Mesenchymal stem cell (in vitro differentiated cells and primary cell): ENCODE measurements around the gene ST7.

Experiments
- DNase-seq: peaks from one replicate; pipeline ENCODE4 v3.0.0-alpha.2; 2013
- H2AFZ ChIP-seq: one replicate; pipeline ENCODE4 v1.6.1; 2013; ENCODE audit warnings: low read depth, mild to moderate bottlenecking, control low read depth, inconsistent platforms, low read length, moderate library complexity
- H2AK5ac ChIP-seq: 2 replicates; pipeline ENCODE4 v1.6.1; 2013; ENCODE audit warnings: low read length, moderate library complexity, mild to moderate bottlenecking, inconsistent platforms; ENCODE audit not compliant: severe bottlenecking
- H2BK120ac ChIP-seq: one replicate; pipeline ENCODE4 v1.6.1; 2013; ENCODE audit warnings: low read depth, mild to moderate bottlenecking, inconsistent platforms, low read length, moderate library complexity
- H2BK12ac ChIP-seq, 2 experiments: one replicate each; pipeline ENCODE4 v1.6.1; 2013; ENCODE audit warnings: inconsistent platforms in 2 of 2, low read length in 2 of 2, mild to moderate bottlenecking in 2 of 2, moderate library complexity in 2 of 2, control low read depth in 1 of 2
- H2BK15ac ChIP-seq: one replicate; pipeline ENCODE4 v1.6.1; 2013; ENCODE audit warnings: mild to moderate bottlenecking, low read depth, inconsistent platforms; ENCODE audit not compliant: poor library complexity, severe bottlenecking
- H2BK5ac ChIP-seq: 2 replicates; pipeline ENCODE4 v1.6.1; 2013; ENCODE audit warnings: low read depth, mild to moderate bottlenecking, low read length, control low read depth, inconsistent platforms; ENCODE audit not compliant: poor library complexity, severe bottlenecking
- H3K14ac ChIP-seq, 2 experiments: one replicate each; pipeline ENCODE4 v1.6.1; 2013; ENCODE audit warnings: inconsistent platforms in 2 of 2, low read length in 2 of 2, control low read depth in 1 of 2, mild to moderate bottlenecking in 1 of 2, moderate library complexity in 1 of 2
- H3K18ac ChIP-seq, 2 experiments: one replicate each; pipeline ENCODE4 v1.6.1; 2013; ENCODE audit warnings: inconsistent platforms in 2 of 2, low read length in 2 of 2, control low read depth in 1 of 2, low read depth in 1 of 2, mild to moderate bottlenecking in 1 of 2
- H3K23ac ChIP-seq, 2 experiments: one replicate each; pipeline ENCODE4 v1.6.1; 2013; ENCODE audit warnings: inconsistent platforms in 2 of 2, low read length in 2 of 2, mild to moderate bottlenecking in 2 of 2, moderate library complexity in 2 of 2, control low read depth in 1 of 2
- H3K27ac ChIP-seq: 2 replicates; pipeline ENCODE4 v1.5.1; 2013; ENCODE audit warnings: mild to moderate bottlenecking, moderate library complexity, low read length, control low read depth, inconsistent platforms; ENCODE audit not compliant: poor library complexity, severe bottlenecking
- H3K27me3 ChIP-seq, 2 experiments: 2 replicates each; pipeline versions ENCODE4 v1.6.1 to v1.7.0; 2013; ENCODE audit warnings: low read length in 2 of 2, mild to moderate bottlenecking in 2 of 2, moderate library complexity in 2 of 2, control low read depth in 1 of 2, inconsistent platforms in 1 of 2; ENCODE audit not compliant: control insufficient read depth in 1 of 2, insufficient read depth in 1 of 2
- H3K36me3 ChIP-seq, 2 experiments: 2 replicates each; pipeline versions ENCODE4 v1.6.1 to v1.7.0; 2013; ENCODE audit warnings: low read length in 2 of 2, control low read depth in 1 of 2, inconsistent platforms in 1 of 2, low read depth in 1 of 2, mild to moderate bottlenecking in 1 of 2; ENCODE audit not compliant: insufficient read depth in 2 of 2, control insufficient read depth in 1 of 2
- H3K4ac ChIP-seq, 2 experiments: one replicate each; pipeline ENCODE4 v1.6.1; 2013; ENCODE audit warnings: inconsistent platforms in 2 of 2, low read length in 2 of 2, mild to moderate bottlenecking in 2 of 2, moderate library complexity in 2 of 2, control low read depth in 1 of 2, low read depth in 1 of 2
- H3K4me1 ChIP-seq: 2 replicates; pipeline ENCODE4 v1.6.1; 2013; ENCODE audit warnings: low read depth, low read length, control low read depth; ENCODE audit not compliant: control insufficient read depth, insufficient read depth
- H3K4me2 ChIP-seq: 2 replicates; pipeline ENCODE4 v1.6.1; 2013; ENCODE audit warnings: low read length, mild to moderate bottlenecking, inconsistent platforms; ENCODE audit not compliant: poor library complexity, severe bottlenecking
- H3K4me3 ChIP-seq, 2 experiments: 2 replicates each; pipeline versions ENCODE4 v1.5.1 to v1.7.0; 2013; ENCODE audit warnings: low read length in 2 of 2, mild to moderate bottlenecking in 2 of 2, control low read depth in 1 of 2, low read depth in 1 of 2; ENCODE audit not compliant: insufficient read depth in 1 of 2
- H3K79me1 ChIP-seq: replicated peaks from 2 replicates; pipeline ENCODE4 v1.6.1; 2013; ENCODE audit warnings: mild to moderate bottlenecking, control low read depth, low read length, inconsistent platforms; ENCODE audit not compliant: poor library complexity, severe bottlenecking
- H3K9ac ChIP-seq: 2 replicates; pipeline ENCODE4 v1.7.0; 2013; ENCODE audit warnings: mild to moderate bottlenecking, low read length, moderate library complexity
- H3K9me3 ChIP-seq: 2 replicates; pipeline ENCODE4 v1.7.0; 2013; ENCODE audit warnings: mild to moderate bottlenecking, low read length; ENCODE audit not compliant: control insufficient read depth
- H4K8ac ChIP-seq: one replicate; pipeline ENCODE4 v1.6.1; 2013; ENCODE audit warnings: inconsistent platforms, mild to moderate bottlenecking, low read length, moderate library complexity
- H4K91ac ChIP-seq: one replicate; pipeline ENCODE4 v1.6.1; 2013; ENCODE audit warnings: mild to moderate bottlenecking, low read length, inconsistent platforms
- WGBS: methylation state at CpG from one replicate; pipeline ENCODE4 v1.1.7; 2013; ENCODE audit warnings: mixed read lengths; 5-methylcytosine and 5-hydroxymethylcytosine counted together

ST7 gene

DNA sequence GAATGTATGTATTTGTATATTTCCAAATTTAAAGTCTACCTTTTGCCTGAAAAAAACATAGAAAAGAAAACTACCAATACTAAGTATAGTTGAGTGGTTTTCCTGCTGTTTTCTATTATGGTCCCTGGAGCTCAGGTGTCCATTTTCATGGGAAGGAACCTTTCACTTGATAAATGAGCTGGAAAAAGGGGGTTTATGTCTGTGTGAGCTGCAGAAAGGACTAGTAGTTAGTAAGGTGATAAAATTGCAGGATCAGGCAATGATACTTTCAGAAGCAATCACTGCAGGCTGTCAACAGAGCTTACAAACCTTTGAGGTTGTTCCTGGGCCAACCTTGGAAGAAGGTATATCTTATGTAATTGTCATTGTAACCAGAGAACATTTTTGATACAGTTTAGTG is 48.0 kb downstream of the ST7 start:
- Histone ChIP-seq H3K4me3 (no peak overlapping the region), H2AFZ (no peak overlapping the region), H3K4me1 (no peaks in the 10 kb centered on the region), H3K27ac (no peak overlapping the region), H2BK5ac (no peak overlapping the region), H3K4me2 (no peak overlapping the region), H3K9me3 (no peaks in the 10 kb centered on the region), H2BK120ac (no peak overlapping the region), H4K91ac (no peak overlapping the region), H3K18ac (no peak overlapping the region), H2BK12ac (no peak overlapping the region), H3K4ac (no peak overlapping the region), H3K79me1 (peaks cover 23% of the 10 kb centered on the region), H3K14ac (no peak overlapping the region), H3K36me3 (peaks cover 0 to 6% of the 10 kb centered on the region in 2 experiments), H3K27me3 (no peaks in the 10 kb centered on the region), H2BK15ac (no peak overlapping the region), H4K8ac (no peak overlapping the region), H3K23ac (no peak overlapping the region), H3K9ac (no peak overlapping the region), H2AK5ac (no peak overlapping the region)
- no peak for DNase-seq

- H3K4me1 ChIP-seq, result peaks cover 2% of the 10 kb centered on the region
- H3K4me2 ChIP-seq, result no peak overlapping the region
- no CpG with 5 or more reads among the region's 1 CpG for WGBS
- H3K79me1 ChIP-seq, result peaks cover 20% of the 10 kb centered on the region
- H3K23ac ChIP-seq, result no peak overlapping the region
- peak overlapping the region; percentile 91 for H3K27ac ChIP-seq
- no peak overlapping the region for H2AK5ac ChIP-seq
- no peak overlapping the region for H2BK12ac ChIP-seq
- no peak overlapping the region for H4K91ac ChIP-seq
- H2AFZ ChIP-seq, result no peak overlapping the region
- H3K4ac ChIP-seq, result no peak overlapping the region
- no peak for DNase-seq
- H3K9ac ChIP-seq, result no peak overlapping the region
- no peak overlapping the region for H2BK5ac ChIP-seq
- H2BK15ac ChIP-seq, result no peak overlapping the region
- H2BK120ac ChIP-seq, result no peak overlapping the region
- no peak overlapping the region for H4K8ac ChIP-seq
- no peaks in the 10 kb centered on the region for H3K36me3 ChIP-seq
- H3K27me3 ChIP-seq, result no peaks in the 10 kb centered on the region
- H3K4me3 ChIP-seq, result no peak overlapping the region
- H3K18ac ChIP-seq, result no peak overlapping the region
- H3K9me3 ChIP-seq, result no peaks in the 10 kb centered on the region
- no peak overlapping the region for H3K14ac ChIP-seq
These were observed 51.6 kb downstream of the ST7 start for GRCh38 chr7:117004899-117005298.

DNA sequence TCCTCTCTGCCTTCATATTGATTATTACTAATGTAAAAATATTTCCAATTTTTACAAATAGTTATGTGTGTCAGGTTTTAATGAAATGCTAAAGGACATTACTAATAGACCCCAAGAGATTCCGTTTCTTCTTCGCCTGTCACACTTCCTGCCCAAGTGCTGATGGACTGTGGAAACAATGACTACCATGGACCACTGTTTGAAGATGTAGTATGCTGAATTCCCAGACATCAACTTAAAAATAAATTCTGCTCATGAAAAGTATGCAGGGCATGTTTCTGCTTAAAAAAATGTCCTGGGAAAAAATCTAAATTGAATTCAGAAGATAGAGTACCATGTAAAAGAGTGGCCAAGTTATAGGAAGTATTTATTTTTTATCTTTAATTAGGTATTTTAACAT is 52.1 kb downstream of the ST7 start:
- Histone ChIP-seq H3K4me1 (peaks cover 2% of the 10 kb centered on the region), H2AK5ac (no peak overlapping the region), H3K27me3 (no peaks in the 10 kb centered on the region), H3K27ac (peak overlapping the region; percentile 91), H3K14ac (no peak overlapping the region), H3K9me3 (no peaks in the 10 kb centered on the region), H4K91ac (no peak overlapping the region), H3K4ac (no peak overlapping the region), H3K18ac (no peak overlapping the region), H2AFZ (no peak overlapping the region), H3K23ac (no peak overlapping the region), H2BK12ac (no peak overlapping the region), H3K4me3 (no peak overlapping the region), H2BK5ac (peak overlapping the region; percentile 82), H4K8ac (no peak overlapping the region), H3K4me2 (no peak overlapping the region), H2BK120ac (no peak overlapping the region), H2BK15ac (no peak overlapping the region), H3K9ac (no peak overlapping the region), H3K36me3 (no peaks in the 10 kb centered on the region), H3K79me1 (peaks cover 19% of the 10 kb centered on the region)
- peak; percentile 55 for DNase-seq
- WGBS, result 29% methylated on average over 1 of the region's 2 CpGs

GRCh38 chr7:117006907-117007684 is 53.8 kb downstream of the ST7 start:
- Histone ChIP-seq H4K91ac (no peak overlapping the region), H3K18ac (peak overlapping the region in 1 of 2 experiments; percentile 48), H3K23ac (no peak overlapping the region), H3K27ac (no peak overlapping the region), H3K79me1 (peaks cover 23% of the 10 kb centered on the region), H4K8ac (no peak overlapping the region), H2BK12ac (peak overlapping the region in 1 of 2 experiments; percentile 77), H2BK5ac (no peak overlapping the region), H3K4me1 (peaks cover 2% of the 10 kb centered on the region), H2AK5ac (peak overlapping the region; percentile 38), H3K14ac (peak overlapping the region in 1 of 2 experiments; percentile 48), H3K9ac (no peak overlapping the region), H2BK15ac (no peak overlapping the region), H3K36me3 (no peaks in the 10 kb centered on the region), H3K4ac (peak overlapping the region in 1 of 2 experiments; percentile 67), H3K27me3 (no peaks in the 10 kb centered on the region), H3K9me3 (no peaks in the 10 kb centered on the region), H3K4me2 (no peak overlapping the region), H2AFZ (no peak overlapping the region), H2BK120ac (no peak overlapping the region), H3K4me3 (no peak overlapping the region)
- peak; percentile 34 for DNase-seq
- 98% methylated on average over 2 of the region's 5 CpGs for whole genome bisulfite sequencing
